ENCODE data around the gene RAPGEF4.
"Not testable (repeated sequence)": the region's sequence is repeated elsewhere in the genome, so short reads cannot be mapped to it uniquely, and the experiment has no call there.

The RAPGEF4 gene

GRCh38 chr2:173090276-173090877 lies 354.7 kb downstream of the RAPGEF4 start:
- no peak for DNase-seq (ENCODE audit: low read depth)
- H3K4me3 ChIP-seq (ENCODE audit: low read depth, low read length) = no peak overlapping the region
- TF ChIP-seq CTCF (IDR thresholded peaks at IDR 0.05; ENCODE audit: control insufficient read depth, extremely low read depth, insufficient read depth) = no peak

GRCh38 chr2:173090973-173091660 lies 355.5 kb downstream of the RAPGEF4 start:
- TF ChIP-seq CTCF (IDR thresholded peaks at IDR 0.05; ENCODE audit: control insufficient read depth, extremely low read depth, insufficient read depth) = no peak
- H3K4me3 ChIP-seq (ENCODE audit: low read depth, low read length) = no peak overlapping the region
- no peak for DNase-seq (ENCODE audit: low read depth)

GRCh38 chr2:173091910-173092309 lies 356.3 kb downstream of the RAPGEF4 start:
- no peak for DNase-seq (ENCODE audit: low read depth)
- TF ChIP-seq CTCF (IDR thresholded peaks at IDR 0.05; ENCODE audit: control insufficient read depth, extremely low read depth, insufficient read depth) = no peak
- no peak overlapping the region for H3K4me3 ChIP-seq (ENCODE audit: low read depth, low read length)

GRCh38 chr2:173092844-173093402 lies 357.3 kb downstream of the RAPGEF4 start:
- no peak for TF ChIP-seq CTCF (IDR thresholded peaks at IDR 0.05; ENCODE audit: control insufficient read depth, extremely low read depth, insufficient read depth)
- no peak overlapping the region for H3K4me3 ChIP-seq (ENCODE audit: low read depth, low read length)
- DNase-seq (ENCODE audit: low read depth) = no peak

GRCh38 chr2:173093617-173094016 lies 358.0 kb downstream of the RAPGEF4 start:
- H3K4me3 ChIP-seq (ENCODE audit: low read depth, low read length); DNase-seq (ENCODE audit: low read depth): not testable (repeated sequence)

GRCh38 chr2:173094731-173095130 lies 359.1 kb downstream of the RAPGEF4 start:
- H3K4me3 ChIP-seq (ENCODE audit: low read depth, low read length) = no peak overlapping the region
- TF ChIP-seq CTCF (IDR thresholded peaks at IDR 0.05; ENCODE audit: control insufficient read depth, extremely low read depth, insufficient read depth) = no peak
- DNase-seq (ENCODE audit: low read depth) = no peak

- TF ChIP-seq CTCF (IDR thresholded peaks at IDR 0.05; ENCODE audit: control insufficient read depth, extremely low read depth, insufficient read depth) = no peak
- H3K4me3 ChIP-seq (ENCODE audit: low read depth, low read length) = no peak overlapping the region
- no peak for DNase-seq (ENCODE audit: low read depth)
These were observed 359.7 kb downstream of the RAPGEF4 start for GRCh38 chr2:173095356-173095755.
